ENCODE results near the gene DHRS9.

- TF ChIP-seq CTCF (IDR thresholded peaks at IDR 0.05; ENCODE audit: low read length) (no peak), EZH2 (optimal IDR thresholded peaks at IDR 0.05; ENCODE audit: low read depth, low read length) (no peak)
These were observed 36.1 kb downstream of the DHRS9 start for GRCh38 chr2:169105476-169105875.
